Left renal cortex interstitium (tissue), 4 donors: ENCODE data around the gene FST. TPM values are rescaled to one million over a fixed set of nuclear protein-coding genes. Genes with fewer than 3 reads are reported as not detected.

ENCODE experiments used
- DNase-seq, 4 donors: peaks; one replicate each; pipeline ENCODE4 v3.0.0-alpha.2; 2013; ENCODE audit warnings: low read depth in 4 of 4, low spot score in 2 of 4, missing footprints in 1 of 4
- polyA plus RNA-seq, 4 donors: library from polyadenylated mRNA; unstranded; fragments of 120-200 nt; gene quantifications; one replicate each; pipeline ENCODE4 v1.2.1, GENCODE V29; 2013; ENCODE audit not compliant: insufficient read length in 4 of 4

The FST gene
- polyA plus RNA-seq, 4 donors: 24.3 to 34.9 (median 29.2) TPM

- no peak for DNase-seq
Observed at GRCh38 chr5:53472720-53473510, 7.5 kb upstream of the FST start.

DNA sequence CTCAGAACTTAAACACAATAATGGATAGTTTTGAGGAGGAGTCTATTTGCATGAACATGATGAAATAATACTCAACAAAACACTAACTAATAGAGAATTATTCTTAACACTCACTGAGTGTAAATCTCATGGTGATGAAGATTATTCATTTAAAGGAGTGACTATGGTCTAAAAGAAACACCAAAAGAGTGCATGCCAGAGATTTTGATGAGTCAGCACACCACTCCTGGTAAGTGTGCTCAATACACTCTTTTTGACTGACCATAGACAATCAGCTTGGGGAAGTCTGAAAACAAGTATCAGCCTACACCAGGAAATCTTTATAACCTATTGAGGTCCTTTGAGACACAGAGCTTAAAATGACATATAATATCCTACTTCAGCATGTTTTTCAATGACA is 6.8 kb upstream of the FST start:
- DNase-seq: no peak

GRCh38 chr5:53475320-53475719 is 5.1 kb upstream of the FST start:
- no peak for DNase-seq

GRCh38 chr5:53476019-53476418 is 4.4 kb upstream of the FST start:
- DNase-seq: no peak

DNA sequence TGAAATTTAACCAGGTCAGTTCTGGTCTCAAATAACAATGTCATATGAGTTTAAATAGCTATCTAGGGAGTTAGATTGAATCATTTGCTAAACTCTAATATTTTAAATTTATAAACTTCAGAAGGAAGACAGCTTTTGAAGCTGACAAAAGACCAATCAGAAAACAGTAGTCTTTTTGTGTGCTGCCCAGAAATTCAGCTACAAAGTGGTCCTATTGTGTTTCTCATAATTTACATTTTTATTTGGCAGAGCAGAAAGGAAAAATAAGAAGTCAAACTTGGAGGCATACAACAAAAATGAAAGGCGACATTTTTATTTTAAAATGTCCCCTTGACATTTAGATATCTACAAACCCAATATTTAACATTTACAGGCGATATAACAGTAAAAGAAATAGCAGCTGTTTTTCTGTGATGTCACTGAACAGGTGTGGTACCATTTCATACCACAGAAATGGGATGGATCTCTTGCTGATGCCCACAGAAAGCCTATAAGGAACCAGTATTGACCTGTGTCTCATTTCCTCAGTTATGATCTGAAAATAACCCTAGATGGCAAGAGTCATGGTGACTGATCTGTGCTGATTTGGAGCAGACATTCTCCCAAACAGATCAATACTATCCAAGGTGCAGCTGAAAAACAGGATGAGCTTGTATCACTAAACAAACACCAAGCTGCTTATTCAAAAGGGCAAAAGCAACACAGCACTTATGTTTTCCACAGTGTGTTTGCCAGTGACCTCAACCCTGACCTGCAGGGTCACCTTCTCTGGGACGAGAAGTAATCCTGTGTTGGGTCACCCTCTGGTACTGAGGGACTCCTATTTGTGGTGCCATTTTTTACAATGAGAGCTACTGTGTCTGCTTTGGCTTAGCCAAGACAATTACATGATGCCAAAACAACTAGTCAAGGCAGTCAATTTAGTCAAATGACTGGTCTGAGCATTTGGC is 3.6 kb upstream of the FST start:
- DNase-seq: no peak

- DNase-seq: peak in 3 of 4 donors; percentile 63 to 71 (median 71)
Observed at GRCh38 chr5:53478411-53479044, 1.9 kb upstream of the FST start.

DNA sequence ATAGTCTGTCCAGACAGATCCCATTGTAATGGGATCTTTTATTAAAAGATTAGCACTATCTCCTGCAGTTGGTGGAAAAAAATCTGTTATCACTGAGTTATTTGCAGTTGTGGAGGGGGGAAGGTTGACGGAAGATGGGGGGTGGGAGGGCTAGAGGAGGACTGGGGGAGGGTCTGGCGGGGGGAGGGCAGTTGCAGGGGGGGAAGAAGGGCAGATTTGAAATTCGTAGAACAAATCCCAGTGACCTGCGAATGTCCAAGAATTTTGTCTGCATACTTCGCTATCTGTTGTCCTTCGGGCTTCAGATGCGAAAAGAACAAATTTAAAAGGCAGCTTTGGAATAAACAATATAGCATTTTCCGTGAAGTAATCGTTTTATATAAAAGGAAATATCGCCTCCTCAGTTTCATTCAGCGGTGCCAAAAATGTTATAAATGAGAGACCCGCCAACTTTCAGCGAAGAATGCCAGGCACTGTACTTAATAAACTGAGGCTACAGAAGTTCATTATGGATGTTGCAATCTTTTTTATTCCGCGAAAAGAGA is 1.3 kb upstream of the FST start:
- peak in 1 of 4 donors; percentile 41 for DNase-seq

DNA sequence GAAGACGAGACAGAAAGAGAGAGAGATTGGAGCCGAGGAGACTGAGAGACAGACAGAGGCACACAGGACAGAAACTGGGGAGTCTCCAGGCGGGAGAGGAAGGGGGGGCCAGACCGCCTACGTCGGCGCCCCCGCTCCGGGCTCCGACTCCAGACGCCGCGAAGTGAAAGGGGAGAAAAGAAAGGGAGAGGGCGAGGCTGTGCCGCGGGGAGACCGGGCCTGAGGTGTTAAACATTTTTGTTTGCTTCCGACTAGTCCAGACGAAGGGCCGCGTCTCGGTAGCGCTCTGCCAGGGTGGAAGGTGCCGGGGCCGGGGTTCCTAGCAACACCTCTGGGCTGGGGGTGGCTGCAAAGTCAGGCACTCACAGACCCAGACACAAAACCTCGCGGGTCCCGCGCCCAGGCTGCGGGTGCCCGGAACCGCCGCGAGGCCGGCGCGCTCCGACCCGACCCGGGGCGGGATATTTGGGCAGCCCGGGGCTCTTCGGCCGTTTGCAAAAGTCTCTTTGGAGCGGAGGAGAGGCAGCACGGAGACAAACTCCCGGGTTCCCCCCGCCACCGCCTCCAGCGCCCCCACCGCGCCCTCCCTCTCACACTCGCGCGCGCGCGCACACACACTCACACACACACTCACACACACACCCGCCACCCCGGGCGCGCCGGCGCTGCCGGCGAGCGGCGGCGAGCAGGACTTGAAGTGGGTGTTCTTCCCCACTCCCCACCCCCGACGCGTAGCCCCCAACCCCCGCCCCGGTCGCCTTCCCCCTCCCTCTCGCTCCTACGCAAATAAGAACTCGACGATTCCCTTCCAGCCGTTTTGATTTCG is 626 bp upstream of the FST start:
- peak in 3 of 4 donors; percentile 29 to 67 (median 67) for DNase-seq

DNA sequence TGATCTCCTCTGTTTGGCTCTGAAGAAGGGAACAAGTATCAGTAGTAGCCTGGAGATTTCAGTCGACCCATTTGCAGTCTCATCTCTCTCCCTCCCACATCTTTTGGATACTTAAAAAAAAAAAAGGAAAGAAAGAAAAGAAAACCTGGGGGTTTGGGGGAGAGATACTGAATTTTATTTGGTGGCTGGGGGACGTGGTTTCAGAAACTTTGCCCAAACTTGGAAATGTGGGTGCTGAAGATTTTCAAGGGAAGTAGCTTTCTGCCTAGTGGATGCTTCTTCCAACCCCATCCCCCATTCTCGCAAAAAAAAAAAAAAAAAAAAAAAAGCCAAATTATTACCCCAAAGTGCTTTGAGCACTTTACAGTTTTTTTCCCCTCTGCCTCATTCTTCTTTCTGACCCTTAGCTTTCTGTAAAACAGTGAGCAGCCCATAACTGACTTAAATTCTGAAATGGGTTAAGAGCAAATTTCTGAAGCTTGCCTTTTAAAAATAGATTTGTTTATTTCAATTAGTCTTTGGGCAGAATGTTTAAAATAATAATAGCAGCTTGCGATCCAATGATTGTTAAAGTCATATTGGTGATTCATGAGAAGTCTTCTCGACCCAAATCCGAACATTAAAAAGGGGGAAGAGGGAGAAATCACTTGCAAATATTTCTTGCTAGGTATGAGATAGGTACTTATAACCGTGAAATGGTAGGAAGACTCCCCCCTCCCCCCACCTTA is 894 bp downstream of the FST start:
- peak in 3 of 4 donors; percentile 14 to 27 (median 19) for DNase-seq

DNA sequence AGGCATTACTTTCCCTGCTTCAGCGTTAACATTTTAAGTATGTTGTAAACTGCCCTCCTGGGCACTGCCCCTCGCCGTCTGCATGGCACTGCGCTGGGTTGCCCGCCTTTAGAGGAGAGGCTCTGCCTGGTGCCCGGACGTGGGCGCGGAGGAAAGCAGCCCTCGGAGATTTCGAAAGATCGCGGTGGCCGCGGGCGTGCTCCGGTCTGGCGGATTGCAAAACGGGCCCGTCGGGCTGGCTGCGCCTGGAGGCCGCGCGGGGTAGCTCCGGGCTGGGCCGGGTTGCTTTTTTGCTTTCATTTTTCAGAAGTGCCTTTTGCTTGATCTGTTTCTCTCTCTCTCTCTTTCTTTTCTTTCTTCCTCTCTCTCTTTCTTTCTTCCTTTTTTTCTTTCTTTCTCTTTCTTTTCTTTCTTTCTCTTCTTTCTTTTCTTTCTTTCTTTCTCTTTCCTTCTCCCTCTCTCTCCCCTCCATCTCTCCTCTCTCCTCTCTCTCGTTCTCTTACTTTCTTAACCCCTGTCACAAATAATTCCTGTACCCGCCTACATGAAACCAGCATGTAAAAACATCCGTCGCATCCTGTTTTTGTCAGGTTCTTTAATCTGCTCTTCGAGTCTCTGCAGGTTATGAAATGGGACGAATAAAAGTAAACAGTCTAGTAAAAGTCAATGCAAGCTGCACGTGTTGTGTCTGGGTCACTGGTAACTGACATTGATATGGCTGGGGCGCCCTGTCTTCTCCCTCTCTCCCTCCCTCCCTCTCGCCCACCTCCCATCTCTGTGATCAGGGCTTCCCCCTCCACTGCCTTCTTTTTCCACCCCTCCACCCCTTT is 1.7 kb downstream of the FST start:
- peak in 3 of 4 donors; percentile 17 to 45 (median 28) for DNase-seq

DNA sequence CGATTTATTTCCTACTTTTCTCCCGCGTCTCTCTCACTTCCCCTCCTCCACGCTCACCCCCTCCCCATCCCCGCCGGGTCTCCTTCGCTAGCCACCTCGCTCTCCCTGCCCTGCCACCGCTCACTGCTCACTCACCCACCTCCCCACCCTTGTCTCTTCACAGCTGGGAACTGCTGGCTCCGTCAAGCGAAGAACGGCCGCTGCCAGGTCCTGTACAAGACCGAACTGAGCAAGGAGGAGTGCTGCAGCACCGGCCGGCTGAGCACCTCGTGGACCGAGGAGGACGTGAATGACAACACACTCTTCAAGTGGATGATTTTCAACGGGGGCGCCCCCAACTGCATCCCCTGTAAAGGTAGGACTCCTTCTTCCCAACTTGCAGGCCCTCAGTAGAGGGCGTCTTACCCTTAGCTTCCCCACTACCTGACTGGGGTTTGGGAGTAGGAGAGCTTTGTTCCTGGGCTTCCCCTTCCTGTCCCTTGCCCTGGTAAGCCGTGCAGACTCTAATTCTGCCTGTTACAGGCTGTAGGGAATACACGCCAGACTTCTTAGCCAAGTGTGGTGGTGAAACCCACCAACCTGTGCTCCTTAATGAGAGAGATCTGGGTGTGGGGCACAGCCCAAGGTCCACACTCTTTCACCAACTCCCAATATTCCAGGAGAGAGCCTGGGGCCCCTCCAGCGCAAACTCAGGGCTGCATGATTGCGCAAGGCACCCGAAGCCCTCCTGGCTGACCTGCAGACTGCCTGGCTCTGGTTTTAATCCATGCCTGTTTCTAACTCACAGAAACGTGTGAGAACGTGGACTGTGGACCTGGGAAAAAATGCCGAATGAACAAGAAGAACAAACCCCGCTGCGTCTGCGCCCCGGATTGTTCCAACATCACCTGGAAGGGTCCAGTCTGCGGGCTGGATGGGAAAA is 2.5 kb downstream of the FST start:
- peak in 3 of 4 donors; percentile 19 to 38 (median 37) for DNase-seq

- DNase-seq: no peak
Observed at GRCh38 chr5:53487436-53487835, 7.0 kb downstream of the FST start.

DNA sequence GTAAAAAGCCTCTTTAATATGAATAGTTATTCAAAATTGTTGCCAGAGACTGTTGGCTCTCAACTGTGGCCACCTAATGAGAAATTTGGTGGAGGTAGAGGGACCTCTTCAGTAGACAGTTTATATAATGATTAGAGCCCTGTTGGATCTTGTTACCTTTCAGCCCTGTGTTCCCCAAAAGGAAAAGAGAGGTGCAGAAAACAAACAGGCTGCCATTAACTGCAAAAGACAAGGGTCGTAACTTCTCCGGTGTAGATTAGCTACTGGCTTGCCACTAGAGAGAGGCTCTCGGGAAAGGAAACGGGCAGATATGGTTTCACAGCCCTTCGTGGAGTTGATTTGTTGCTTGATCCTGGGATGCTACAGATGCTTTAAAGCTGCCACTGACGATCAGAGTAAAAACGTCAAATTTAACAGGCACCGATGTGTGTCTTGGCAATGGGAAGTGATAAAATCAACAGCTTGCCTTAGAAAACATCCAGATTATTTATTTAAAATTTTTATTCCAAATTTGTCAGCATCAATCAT is 7.8 kb downstream of the FST start:
- DNase-seq: peak in 3 of 4 donors; percentile 6 to 33 (median 27)

GRCh38 chr5:53490747-53491146 is 10.3 kb downstream of the FST start:
- DNase-seq: no peak

DNA sequence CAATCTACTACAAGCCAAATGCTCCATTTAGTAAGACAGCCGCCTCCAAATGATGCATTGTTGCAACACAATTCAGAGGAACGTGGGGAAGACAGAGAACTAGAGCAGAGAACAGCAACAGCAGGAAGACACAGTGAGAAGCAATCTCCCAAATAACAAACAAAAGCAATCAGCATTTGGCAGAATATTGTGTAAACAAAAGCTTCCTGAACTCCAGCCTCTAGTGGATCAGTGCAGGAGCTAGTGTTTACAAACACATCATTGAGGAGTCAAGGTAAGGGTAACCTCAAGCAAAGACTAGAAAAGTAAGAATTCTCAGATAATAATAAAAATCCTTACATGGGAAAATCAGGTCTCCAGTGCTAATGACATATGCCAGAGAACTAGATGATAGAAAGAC is 20.6 kb downstream of the FST start:
- DNase-seq: no peak

DNA sequence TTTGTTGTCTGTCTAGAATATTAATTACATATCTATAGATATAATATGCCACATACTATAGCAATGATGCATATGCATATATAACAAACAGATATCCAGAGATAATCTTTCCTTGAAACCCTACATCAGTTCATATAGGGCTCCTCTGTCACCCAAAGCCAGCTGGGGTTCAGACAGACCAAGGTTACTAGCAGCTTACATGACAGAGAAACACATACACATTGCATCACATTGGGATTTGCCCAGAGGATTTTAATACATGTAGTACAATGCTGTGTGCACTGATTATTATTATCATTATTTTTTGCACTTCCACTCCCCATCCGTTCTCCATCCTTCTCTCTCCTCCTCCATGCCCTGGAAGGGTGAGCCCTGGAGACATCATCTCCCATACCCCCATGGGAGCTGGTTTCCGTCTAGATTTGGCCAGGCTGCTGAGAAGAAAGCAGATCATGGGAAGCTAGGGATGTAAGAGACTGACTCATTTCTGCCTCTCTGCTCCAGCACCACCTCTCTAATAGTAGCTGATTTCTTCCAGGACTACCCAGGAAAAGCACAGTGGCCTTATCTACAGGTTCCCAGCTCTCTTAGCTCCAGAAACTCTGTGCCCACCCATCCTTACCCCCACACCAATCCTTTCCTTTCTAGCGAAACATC is 23.3 kb downstream of the FST start:
- no peak for DNase-seq
